HG02973 (cell line): ENCODE data around the gene FGFR3.

Experiments
- ATAC-seq: cut with Tn5 transposase; IDR thresholded peaks from one replicate; pipeline ENCODE4 v1.9.1; 2021; ENCODE audit warnings: moderate library complexity; ENCODE audit not compliant: unreplicated experiment

Gene FGFR3

DNA sequence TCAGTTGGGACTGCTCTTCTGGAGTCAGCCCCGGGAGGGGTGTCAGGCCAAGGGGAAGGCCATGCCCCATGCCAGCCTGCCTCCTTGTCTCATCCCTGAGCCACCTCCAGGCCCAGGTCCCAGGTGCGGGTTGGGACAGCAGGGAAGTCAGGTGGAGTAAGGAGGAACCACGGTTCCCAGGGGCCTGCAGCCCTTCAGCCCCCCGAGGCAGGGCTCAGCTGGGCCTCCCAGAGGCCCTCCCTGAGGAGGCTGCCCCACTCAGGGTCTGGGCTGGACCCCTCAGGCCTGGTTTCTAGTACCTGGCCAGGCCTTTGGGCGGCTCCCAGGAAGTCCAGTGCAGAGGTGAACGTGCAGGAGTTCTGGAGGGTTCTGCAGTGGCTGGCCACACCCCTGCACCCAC, 23.4 kb upstream of the FGFR3 start:
- no peak for ATAC-seq

DNA sequence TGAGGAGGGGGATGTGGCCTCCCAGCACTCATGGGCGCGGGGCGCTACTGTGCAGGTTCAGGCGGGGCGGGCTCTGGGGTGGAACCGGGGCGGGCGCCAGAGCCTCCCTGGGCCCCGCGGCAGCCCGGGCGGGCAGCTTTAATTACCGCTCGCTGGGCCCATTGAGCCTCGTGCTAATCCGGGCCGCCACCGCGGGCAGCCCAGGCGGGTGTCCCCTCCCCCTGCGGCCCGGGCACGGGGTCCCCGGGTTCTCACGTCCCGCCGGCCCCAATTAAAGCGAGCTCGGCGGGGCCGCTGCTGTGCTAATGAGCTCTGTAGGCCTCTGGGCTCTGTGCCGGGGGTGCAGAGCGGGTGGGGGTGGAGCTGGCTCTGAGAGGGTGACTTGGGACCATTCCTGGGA, 22.8 kb upstream of the FGFR3 start:
- ATAC-seq = no peak

DNA sequence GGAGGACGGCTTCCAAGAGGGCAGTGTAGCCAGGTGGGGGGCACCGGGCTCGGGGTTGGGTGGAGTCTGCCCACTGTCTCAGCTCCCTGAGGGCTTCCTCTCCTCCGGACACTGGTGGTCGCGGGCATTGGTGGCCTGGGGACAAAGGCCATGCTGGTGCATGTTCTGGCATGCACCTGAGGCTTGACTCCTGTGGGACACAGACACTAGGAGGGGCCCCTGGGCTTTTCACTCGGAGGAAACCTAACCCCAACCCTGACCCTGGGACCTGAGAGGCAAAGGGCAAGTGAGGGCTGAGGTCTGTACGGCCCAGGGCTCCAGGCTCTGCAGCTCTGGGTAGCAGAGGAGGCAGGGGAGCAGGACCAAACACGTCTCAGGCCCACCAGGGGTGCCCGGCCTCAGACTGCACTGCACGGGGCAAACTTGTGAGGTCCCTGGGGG, 22.3 kb upstream of the FGFR3 start:
- no peak for ATAC-seq

DNA sequence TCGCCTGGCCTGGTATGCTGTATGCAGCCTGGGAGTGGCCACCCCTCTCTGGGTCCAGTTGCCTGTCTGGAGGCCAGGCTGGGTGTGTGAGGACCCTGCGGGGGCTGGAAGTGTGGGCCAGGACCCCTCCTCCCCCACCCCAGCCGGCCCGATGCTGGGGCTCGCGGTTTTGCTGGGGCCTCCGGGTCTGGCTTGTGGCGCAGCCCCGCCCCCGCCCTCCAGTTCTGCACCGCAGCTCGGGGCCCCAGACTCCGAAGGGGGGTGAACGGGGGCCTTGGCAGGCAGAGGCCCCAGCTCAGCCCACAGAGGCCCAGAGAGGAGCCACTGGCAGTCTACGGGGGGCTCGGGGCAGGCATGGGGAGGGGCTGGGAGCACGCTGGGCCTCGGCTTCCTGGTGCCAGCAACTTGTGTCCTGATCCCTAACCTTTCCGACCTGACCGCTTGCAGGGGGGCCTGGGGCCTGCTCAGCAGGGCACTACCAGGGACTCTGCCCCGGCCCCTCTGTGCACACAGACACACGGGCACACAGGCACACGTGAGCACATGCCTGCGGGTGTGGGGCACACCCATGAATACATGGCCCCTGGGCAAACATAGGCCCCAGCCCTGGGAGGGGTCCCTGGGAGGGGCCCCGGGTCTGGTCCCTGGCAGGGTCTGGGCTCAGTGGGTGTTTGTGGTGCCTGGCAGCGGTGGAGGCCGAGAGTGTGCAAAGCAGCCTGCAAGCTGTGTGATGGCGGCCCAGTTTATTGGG, 21.4 kb upstream of the FGFR3 start:
- no peak for ATAC-seq

DNA sequence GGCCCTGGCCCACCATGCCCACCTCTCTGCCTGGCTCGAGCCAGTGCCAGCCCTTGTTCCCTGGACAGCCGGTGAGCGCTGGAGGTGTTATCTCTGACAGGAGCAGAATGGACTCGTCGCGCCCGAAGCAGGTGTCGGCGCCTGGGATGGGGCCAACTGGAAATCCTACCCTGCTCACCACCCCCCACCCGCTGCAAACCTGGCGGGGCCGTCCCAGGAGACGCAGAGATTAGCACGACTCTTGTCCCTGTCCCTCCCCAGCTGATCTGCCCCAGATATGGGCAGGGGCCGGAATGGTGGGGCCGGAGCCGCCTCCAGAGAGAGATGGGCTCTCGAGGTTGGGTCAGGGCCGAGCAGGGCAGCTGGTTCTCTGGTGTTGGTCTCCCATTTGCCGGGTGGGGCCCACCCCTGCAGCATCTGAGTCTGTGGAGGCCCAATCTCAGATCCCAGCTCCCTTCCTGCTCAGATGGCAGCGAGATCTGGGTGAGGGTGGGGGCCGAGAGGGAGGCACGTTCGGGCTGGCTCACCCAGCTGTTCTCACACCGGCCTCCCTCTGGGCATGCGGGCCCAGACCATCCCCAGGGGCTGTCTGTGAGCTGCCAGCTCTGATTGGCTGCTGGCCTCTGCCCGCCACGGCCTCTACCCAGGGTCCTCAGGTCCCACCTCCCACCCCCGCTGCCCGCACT, 20.1 kb upstream of the FGFR3 start:
- ATAC-seq = no peak

DNA sequence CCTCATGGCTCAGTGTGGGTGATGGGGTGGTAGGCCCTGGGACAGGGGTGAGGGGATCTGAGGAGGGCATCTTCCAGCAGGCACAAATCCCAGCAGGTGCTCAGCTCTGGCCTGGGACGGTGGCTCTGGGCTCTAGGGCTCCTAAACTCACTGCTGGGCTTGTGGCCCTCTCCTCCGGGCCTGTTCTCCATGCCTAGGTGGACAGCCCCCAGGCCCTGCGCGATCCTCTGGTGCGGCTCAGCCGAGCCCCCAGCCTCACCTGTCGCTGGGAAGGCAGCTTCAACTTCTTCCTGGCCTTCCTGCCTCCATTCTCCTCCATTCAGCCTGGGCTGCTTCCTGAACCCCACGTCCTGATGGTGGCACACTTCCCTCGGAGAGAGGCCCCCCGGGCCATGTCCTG, 19.3 kb upstream of the FGFR3 start:
- ATAC-seq = no peak

DNA sequence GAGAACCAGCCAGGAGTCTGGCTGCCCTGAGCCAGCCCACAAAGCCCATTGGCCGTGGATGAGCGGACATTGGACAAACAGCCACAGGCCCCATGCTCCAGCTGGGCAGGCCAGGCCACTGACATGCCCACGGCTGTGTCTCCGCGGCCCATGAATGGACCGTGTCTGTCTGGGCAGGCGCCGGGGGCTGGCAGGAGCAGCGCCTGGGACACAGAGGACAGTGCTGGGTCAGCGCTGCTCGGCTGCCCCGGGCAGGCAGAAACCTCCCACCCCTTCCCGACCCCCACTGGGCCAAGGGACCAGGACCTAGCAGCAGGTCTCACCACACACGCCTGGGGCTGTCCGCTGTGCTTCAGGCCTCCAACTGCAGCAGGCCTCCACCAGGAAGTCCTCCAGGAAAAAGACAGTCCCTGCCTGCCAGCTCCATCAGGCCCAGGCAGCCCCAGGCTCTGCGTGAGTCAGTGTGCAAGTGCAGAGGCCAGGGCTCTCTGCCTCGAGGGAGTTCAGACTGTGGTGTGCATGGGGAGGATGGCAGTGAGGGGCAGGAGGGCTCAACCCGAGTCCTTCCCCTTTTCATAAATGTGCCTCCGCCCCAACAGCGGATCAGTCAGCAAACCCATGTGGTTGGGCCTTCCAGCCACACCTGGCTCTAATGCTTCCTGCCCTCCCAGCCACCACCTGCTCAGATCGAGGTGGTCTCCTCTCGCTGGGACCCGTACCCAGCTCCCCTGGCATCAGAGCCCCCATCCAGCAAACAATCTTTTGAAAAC, 17.2 kb upstream of the FGFR3 start:
- no peak for ATAC-seq

DNA sequence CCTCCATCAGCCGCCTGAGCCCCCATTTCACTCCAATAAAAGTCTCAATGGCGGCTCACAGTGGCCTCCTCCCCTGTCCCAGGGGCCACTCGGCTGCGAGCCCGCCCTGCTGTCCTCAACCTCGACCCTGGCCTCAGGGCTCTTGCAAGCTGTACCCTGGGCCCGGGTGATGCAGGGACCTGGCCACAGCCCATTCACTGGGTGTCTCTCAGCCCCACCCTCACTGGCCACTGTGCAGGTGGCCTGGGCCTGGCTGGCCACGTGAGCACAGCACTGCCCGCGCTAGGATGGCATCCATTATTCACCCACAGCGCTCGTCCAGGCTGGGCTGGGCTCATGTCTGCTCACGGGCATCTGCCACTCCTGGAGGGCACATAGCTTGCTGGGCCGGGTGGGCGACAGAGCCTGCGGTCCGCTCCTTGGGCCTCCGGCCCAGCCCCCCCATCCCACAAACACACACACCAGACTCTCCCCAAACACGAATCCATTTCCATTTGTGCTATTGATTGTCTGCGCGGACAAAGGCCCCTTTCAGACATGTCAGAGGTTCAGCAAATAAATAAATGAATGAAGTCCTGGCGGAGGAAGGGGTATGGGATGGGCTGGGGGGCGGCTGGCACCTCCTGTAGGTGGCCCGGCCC, 16.5 kb upstream of the FGFR3 start:
- ATAC-seq = no peak

DNA sequence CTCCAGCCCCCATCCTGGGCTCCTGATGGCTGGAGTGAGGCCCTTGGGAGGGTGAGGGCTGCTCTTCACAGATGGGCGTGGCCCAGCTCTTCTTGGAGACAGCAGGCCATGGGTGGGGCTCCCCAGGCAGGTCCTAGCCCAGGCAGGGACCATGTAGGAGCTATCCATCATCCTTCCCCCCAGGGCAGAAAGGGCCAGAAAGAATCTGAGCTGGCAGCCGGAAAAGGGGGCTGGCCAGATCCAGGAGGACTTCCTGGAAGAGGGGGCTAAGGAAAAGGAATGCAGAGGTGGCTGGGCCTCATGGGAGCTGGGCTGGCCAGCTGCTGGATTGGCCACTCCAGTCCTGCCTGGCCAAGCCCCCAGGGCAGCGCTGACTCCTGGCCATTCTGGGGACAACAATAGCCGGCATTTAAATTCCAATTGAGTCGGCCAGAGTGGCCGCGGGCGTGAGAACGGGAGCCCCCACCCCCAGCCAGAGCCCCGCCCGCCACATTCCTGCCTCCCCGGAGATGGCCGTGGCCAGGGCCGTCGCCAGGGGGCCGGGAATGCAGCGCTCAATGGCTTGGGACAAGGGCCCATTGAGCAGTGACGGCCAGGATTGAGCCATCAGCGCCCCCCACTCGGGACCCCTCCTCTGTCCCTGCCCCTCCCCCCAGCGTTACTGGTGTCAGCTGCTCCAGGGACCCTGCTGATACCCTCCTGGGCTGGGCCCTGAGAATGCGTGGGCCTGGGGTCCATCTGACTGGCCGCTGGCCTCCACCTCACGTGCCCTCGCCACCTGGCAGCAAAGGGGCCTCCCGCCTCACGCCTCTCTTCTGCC, 15.1 kb upstream of the FGFR3 start:
- ATAC-seq = no peak

DNA sequence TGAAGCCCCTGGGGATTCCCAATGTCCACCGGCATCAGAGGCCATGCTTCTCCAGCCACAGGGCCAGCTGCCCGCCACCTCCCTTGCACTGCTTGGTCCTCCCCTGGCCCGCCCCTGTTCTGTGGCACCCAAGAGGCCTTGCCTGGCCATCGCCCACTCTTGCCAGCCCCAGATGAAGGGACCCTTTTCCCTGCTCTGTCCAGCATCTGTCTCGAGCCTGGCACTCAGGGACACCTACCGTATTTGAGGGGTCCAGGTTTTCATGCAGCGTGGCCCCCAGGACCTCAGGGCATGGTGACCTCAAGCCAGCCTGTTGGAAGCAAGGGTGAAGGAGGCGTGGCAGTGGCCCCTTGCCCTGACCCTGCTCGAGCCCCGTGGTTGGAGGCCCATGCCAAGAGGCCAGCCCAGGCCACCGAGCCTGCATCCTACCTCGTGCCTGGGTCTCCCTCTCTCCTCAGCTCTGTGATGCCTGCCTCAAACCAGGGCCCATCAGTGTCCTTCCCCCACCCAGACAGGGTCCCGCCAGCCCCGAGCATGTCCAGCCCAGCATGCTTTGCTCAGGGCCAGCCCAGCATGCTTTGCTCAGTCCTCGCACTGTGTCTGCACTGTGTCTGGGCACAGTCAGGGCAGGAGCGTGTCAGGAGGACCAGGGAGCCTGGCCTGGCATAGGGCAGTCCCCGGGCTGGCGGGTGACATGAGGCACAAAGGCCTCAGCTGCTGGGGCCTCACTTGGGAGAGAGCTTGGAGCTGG, 14.3 kb upstream of the FGFR3 start:
- ATAC-seq = no peak

DNA sequence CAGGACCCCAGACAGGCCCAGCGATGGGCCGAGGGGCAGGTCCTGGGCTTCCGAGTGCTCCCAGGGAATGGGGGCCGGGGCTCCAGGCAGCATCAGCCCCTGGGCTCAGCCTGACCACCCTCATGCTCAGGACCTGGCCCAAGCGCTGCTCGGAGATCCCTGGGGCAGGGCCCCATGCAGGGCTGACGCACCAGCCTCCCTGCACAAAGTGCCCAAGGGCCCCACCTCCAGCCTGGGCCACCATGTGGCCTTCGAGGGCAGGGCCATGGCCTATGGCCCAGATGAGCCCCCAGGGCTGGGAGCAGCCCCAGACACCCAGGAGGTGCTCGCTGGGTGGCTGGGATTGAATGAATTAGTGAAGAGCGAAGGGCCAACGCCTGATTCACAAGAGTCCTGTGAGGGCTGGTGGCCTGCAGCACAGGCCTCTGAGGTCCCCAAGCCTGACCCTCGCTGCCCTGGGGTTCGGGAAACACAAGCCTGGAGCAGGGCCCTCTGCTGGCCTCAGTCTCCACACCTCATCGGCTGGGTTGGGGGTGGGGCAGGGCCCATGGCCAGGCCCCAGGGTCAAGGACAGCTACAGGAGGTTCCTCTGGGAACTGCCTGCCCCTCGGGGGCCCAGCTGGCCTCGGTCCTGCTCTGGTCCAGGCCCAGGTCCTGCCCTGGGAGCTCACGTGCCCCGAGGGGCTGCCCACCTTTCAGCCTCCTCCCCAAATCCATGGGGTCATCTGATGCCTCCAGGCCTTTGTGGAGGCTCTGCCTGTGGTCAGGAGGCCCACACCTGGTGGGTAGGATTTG, 13.3 kb upstream of the FGFR3 start:
- ATAC-seq = no peak

DNA sequence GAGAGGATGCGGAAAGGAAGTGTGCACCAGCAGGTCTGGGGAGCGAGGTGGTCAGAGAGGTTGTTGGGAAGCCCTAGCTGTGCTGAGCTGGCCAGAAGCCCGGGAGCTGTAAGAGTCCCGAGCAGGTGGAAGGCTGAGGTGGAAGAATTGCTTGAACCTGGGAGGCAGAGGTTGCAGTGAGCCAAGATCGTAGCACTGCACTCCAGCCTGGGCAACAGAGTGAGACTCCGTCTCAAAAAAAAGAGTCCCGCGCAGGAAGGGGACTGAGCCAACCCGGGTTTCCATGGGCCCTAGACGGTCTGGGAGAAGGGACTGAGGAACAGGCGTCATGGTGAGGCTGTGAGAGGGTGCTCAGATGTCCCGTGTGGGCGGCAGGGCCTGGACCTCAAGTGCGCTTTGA, 12.7 kb upstream of the FGFR3 start:
- no peak for ATAC-seq

DNA sequence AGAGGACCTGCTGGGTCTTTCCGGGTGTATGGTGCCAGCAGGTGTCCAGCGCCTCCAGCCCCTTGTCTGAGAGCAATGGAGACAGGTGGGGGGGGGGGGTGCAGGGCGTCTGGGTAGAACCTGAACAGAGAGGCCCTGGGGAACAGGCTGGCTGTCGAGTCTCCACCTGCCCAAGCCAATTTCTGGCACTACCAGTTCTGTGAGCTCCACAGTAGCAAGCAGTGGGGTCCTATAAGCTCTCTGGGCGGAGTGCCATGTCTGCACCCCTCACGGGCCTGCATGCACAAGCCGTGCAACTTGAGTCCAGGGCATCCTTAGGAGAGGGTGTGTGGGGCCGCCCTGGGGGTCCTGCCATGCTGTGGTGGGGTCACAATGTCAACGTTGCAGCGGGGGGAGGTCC, 10.1 kb upstream of the FGFR3 start:
- ATAC-seq = no peak

DNA sequence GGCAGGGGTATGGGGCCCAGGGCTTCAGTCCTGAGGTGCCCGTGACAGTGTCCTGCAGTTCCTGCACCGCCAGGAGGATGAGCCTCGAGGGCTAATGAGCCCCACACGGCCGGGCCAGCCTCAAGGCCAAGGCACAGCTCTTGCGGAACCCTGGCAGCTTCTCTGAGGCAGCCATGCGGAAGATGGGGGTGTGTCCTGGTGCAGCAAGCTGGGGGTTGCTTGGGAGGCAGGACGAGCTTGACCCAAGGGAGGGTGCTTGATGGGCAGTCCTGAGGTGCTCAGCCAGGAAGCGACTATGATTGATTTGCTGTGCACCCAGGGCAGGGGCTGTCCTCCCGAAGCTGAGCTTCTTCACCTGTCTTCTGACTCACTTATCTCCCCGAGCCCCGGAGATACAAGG, 9.1 kb upstream of the FGFR3 start:
- ATAC-seq = no peak

DNA sequence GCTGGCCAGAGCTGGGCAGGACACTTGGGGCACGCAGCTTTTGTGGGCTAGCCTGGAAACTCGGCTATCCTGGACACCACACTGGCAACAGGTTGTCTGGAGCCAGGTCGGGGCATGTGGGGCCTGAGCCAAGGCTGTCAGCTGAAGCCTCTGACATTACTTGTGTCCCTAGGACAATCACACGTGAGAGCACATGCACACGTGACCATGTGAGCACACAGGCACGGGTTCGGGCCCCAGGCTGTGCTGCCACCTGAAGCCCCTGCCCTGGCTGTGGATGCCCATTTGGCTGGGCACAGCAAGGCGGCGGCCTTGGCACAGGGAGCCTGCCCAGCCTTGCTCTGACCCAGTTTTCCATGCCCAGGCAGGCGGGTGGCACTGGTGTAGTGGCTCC, 8.7 kb upstream of the FGFR3 start:
- ATAC-seq = no peak

DNA sequence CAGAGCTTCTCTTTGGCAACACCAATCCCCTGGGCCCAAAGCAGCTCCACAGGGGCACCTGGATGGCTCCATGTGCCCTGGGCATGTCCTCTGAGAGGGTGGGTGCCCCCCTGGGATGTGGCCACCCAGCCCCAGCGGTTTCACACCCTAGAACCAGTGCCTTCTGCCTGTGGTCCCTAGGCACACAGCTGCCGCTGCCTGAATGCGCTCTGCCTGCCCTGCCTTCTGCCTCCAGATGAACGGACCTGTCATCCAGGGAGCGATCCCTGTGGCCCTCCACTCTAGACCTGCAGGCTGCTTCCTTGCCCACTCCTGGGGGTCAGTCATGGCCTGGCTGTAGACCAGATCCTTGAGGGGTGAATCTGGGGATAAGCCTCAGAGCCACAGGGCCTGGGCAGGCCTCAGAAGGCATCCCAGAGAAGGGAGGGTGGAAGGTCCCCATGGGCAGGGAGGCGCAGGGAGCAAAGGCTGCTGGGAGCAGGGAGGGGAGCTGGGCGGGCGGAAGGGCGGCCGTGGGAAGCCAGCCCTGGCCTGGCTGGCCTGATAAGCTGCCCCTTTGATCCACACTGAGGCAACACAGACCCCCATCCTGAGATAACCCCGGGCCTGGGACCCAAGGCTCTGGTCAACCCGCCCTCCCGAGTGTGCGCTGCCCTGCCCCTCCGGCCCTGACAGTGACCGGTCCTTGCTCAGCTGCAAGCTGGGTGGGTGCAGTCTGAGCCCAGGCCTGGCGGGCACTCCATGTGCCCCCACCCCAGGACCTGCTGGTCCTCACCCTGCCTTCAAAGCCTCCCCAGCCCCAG, 8.1 kb upstream of the FGFR3 start:
- no peak for ATAC-seq

DNA sequence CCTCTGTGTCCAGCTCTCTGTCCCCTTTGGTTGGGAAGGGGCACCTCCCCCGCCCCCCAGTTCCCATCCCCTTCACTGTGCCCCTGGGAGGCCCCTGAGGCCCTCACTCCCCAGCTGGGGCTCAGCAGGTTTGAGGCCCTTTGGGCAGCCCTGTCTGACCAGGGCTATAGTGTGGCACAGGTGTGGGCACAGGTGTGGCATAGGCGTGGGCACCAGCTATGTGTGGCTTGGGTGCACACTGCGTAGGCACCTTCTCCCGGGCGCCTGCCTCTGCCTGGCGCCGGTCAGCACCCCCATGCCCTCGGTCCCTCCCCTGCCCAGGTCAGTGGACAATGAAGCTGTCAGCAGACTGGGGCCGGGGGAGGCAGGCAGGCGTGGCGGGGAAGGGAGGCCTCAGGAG, 7.5 kb upstream of the FGFR3 start:
- ATAC-seq = no peak
